A549 (cell line): ENCODE results near the gene CSDE1. TPM values are rescaled to one million over a fixed set of nuclear protein-coding genes. Genes with fewer than 3 reads are reported as not detected.

Experiments
- ATAC-seq, 2 experiments: fragments of 200-7000 bp in 1 of 2; fragments of >200 bp in 1 of 2; cut with Nextera tagmentation in 1 of 2; cut with Tn5 transposase in 1 of 2; 3 replicates each; pipeline versions ENCODE4 v1.8.0 to v1.9.1; 2018 to 2020; ENCODE audit warnings: mild to moderate bottlenecking in 1 of 2, moderate library complexity in 1 of 2
- CTCF ChIA-PET: fragments of 300-600 bp; sonication (Branson Sonifier 250); formaldehyde crosslinking; extraction: SDS; loops from one replicate; lab custom pipeline; 2021; ENCODE audit warnings: antibody characterized with exemption, inconsistent platforms; lab: Yijun Ruan, JAX
- POLR2A ChIA-PET: fragments of 350-600 bp; formaldehyde crosslinking; extraction: SDS; loops from one replicate; lab custom pipeline; 2021; ENCODE audit warnings: antibody characterized with exemption, inconsistent platforms; lab: Yijun Ruan, JAX
- DNase-seq, 2 experiments: peaks; one replicate each; pipeline versions ENCODE4 v3.0.0 to v3.0.0-alpha.2; 2011 to 2016; ENCODE audit warnings: low read depth in 1 of 2, low spot score in 1 of 2
- FAIRE-seq: peaks from 2 replicates; lab custom pipeline; 2011; peaks lifted over from hg19 to GRCh38; lab: Jason Lieb, UNC
- H3K27ac ChIP-seq, 2 experiments: fragments of >200 bp; sonication (Bioruptor Twin); formaldehyde crosslinking; 3 replicates each; pipeline ENCODE4 v1.5.1; 2016 to 2017
- H3K4me1 ChIP-seq: fragments of >200 bp; sonication (Bioruptor Twin); formaldehyde crosslinking; 3 replicates; pipeline ENCODE4 v1.6.1; 2016
- H3K4me2 ChIP-seq: fragments of >200 bp; sonication (Bioruptor Twin); formaldehyde crosslinking; 3 replicates; pipeline ENCODE4 v1.6.1; 2016
- H3K4me3 ChIP-seq: fragments of >200 bp; sonication (Bioruptor Twin); formaldehyde crosslinking; 3 replicates; pipeline ENCODE4 v1.5.1; 2016
- H3K9me3 ChIP-seq: fragments of >200 bp; sonication (Bioruptor Twin); formaldehyde crosslinking; 3 replicates; pipeline ENCODE4 v1.6.1; 2016
- BHLHE40 ChIP-seq: IDR thresholded peaks from 2 replicates; pipeline ENCODE4 v1.6.1; 2012; ENCODE audit warnings: low read depth, low read length, inconsistent platforms
- CBX2 ChIP-seq: fragments of 200-600 bp; sonication (generic); IDR thresholded peaks from 2 replicates; pipeline ENCODE4 v1.6.1; 2016; ENCODE audit warnings: low read depth, mild to moderate bottlenecking, borderline replicate concordance
- CHD2 ChIP-seq: fragments of 150-350 bp; IDR thresholded peaks from 2 replicates; pipeline ENCODE4 v1.6.1; 2014; ENCODE audit warnings: low read length; ENCODE audit not compliant: partially characterized antibody
- CHD4 ChIP-seq: fragments of 200-600 bp; sonication (generic); IDR thresholded peaks from 2 replicates; pipeline ENCODE4 v1.6.1; 2016; ENCODE audit warnings: antibody characterized with exemption, mild to moderate bottlenecking, borderline replicate concordance
- EHF ChIP-seq: fragments of 250-450 bp; sonication (Bioruptor Pico); IDR thresholded peaks from 2 replicates; pipeline ENCODE4 v1.5.0; 2020; ENCODE audit warnings: mild to moderate bottlenecking
- EHMT2 ChIP-seq: fragments of 200-600 bp; sonication (generic); IDR thresholded peaks from 2 replicates; pipeline ENCODE4 v1.6.1; 2016; ENCODE audit warnings: antibody characterized with exemption, low read depth, mild to moderate bottlenecking, moderate library complexity
- EP300 ChIP-seq, 2 experiments: fragments of >200 bp; sonication (Bioruptor Twin); formaldehyde crosslinking; IDR thresholded peaks; 2 replicates in 1 of 2; 3 replicates in 1 of 2; pipeline ENCODE4 v1.6.1; 2016 to 2017
- GATA3 ChIP-seq: IDR thresholded peaks from 2 replicates; pipeline ENCODE4 v1.6.1; 2012; ENCODE audit warnings: borderline replicate concordance
- HOXA7 ChIP-seq: fragments of 250-450 bp; sonication (Bioruptor Pico); IDR thresholded peaks from 2 replicates; pipeline ENCODE4 v1.5.0; 2020; ENCODE audit warnings: mild to moderate bottlenecking, moderate library complexity
- HOXB13 ChIP-seq: fragments of 250-450 bp; sonication (Bioruptor Pico); IDR thresholded peaks from 2 replicates; pipeline ENCODE4 v1.5.0; 2020; ENCODE audit warnings: low read depth, mild to moderate bottlenecking, moderate library complexity
- KDM1A ChIP-seq: fragments of 200-600 bp; sonication (generic); IDR thresholded peaks from 2 replicates; pipeline ENCODE4 v1.6.1; 2016; ENCODE audit warnings: low read depth, mild to moderate bottlenecking
- KDM5A ChIP-seq: fragments of 200-600 bp; sonication (generic); IDR thresholded peaks from 2 replicates; pipeline ENCODE4 v1.6.1; 2016; ENCODE audit warnings: antibody characterized with exemption, mild to moderate bottlenecking
- MAFK ChIP-seq: fragments of 450-650 bp; IDR thresholded peaks from 2 replicates; pipeline ENCODE4 v1.6.1; 2014; ENCODE audit not compliant: partially characterized antibody
- MAZ ChIP-seq: fragments of 150-350 bp; IDR thresholded peaks from 2 replicates; pipeline ENCODE4 v1.6.1; 2014; ENCODE audit warnings: antibody characterized with exemption, low read depth, low read length, borderline replicate concordance
- NFE2L2 ChIP-seq: fragments of 150-350 bp; conservative IDR thresholded peaks from 2 replicates; pipeline ENCODE4 v1.6.1; 2014; ENCODE audit warnings: low read length
- NR3C1 ChIP-seq: fragments of >200 bp; sonication (Bioruptor Twin); formaldehyde crosslinking; IDR thresholded peaks from 3 replicates; pipeline ENCODE4 v1.6.1; 2017
- PHF8 ChIP-seq: fragments of 200-600 bp; sonication (generic); IDR thresholded peaks from 2 replicates; pipeline ENCODE4 v1.6.1; 2016; ENCODE audit warnings: low read depth, mild to moderate bottlenecking, antibody characterized with exemption, moderate library complexity, borderline replicate concordance
- POLR2A ChIP-seq: IDR thresholded peaks from 2 replicates; pipeline ENCODE4 v1.6.1; 2012; ENCODE audit warnings: mild to moderate bottlenecking, low read length
- RFX5 ChIP-seq: fragments of 450-650 bp; IDR thresholded peaks from 2 replicates; pipeline ENCODE4 v1.7.1; 2014; ENCODE audit warnings: antibody characterized with exemption, mild to moderate bottlenecking, moderate library complexity
- RNF2 ChIP-seq: fragments of 200-600 bp; sonication (generic); IDR thresholded peaks from 2 replicates; pipeline ENCODE4 v1.6.1; 2016; ENCODE audit warnings: low read depth, mild to moderate bottlenecking, antibody characterized with exemption, moderate library complexity, borderline replicate concordance
- TFCP2L1 ChIP-seq: fragments of 250-450 bp; sonication (Bioruptor Pico); IDR thresholded peaks from 2 replicates; pipeline ENCODE4 v1.5.0; 2021; ENCODE audit warnings: mild to moderate bottlenecking
- TP53 ChIP-seq: fragments of 250-450 bp; sonication (Bioruptor Pico); IDR thresholded peaks from 2 replicates; pipeline ENCODE4 v1.5.0; 2021; ENCODE audit warnings: mild to moderate bottlenecking, moderate library complexity
- ZC3H11A ChIP-seq: fragments of 450-650 bp; IDR thresholded peaks from 2 replicates; pipeline ENCODE4 v1.6.1; 2014; ENCODE audit warnings: antibody characterized with exemption, mild to moderate bottlenecking
- ZNF302 ChIP-seq: fragments of 250-450 bp; sonication (Bioruptor Pico); IDR thresholded peaks from 2 replicates; pipeline ENCODE4 v1.9.0; 2021; ENCODE audit warnings: inconsistent platforms, mild to moderate bottlenecking, moderate library complexity
- WGBS: methylation state at CpG from one replicate; pipeline ENCODE4 v1.1.6; 2017; ENCODE audit errors: missing lambda C conversion rate; 5-methylcytosine and 5-hydroxymethylcytosine counted together
- polyA plus RNA-seq, 4 experiments: library from polyadenylated mRNA; depleted of rRNA in 3 of 4; stranded (reverse); fragments of >200 nt; fragmentation: RNase III in 1 of 4; extraction: RNeasy Plus Mini Kit Qiagen cat#74134 plus additional on column Dnase treatment in 1 of 4; gene quantifications; 2 replicates in 3 of 4; 3 replicates in 1 of 4; pipeline ENCODE4 v1.2.3, GENCODE V29; 2011 to 2017
- TF ChIP-seq, protein P1 (sequence below): fragments of 200-600 bp; sonication (generic); IDR thresholded peaks from 2 replicates; pipeline ENCODE4 v1.6.1; 2016; ENCODE audit warnings: antibody characterized with exemption, mild to moderate bottlenecking, moderate library complexity
- TF ChIP-seq, protein P2 (sequence below): IDR thresholded peaks from 2 replicates; pipeline ENCODE4 v1.6.1; 2012
- TF ChIP-seq, protein P3 (sequence below): fragments of >200 bp; sonication (Bioruptor Twin); formaldehyde crosslinking; IDR thresholded peaks from 2 replicates; pipeline ENCODE4 v1.6.1; 2016
- TF ChIP-seq, protein P4 (sequence below): fragments of 450-650 bp; IDR thresholded peaks from 2 replicates; pipeline ENCODE4 v1.6.1; 2014; ENCODE audit warnings: antibody characterized with exemption
- TF ChIP-seq, protein P5 (sequence below): fragments of 250-450 bp; sonication (Bioruptor Pico); IDR thresholded peaks from 2 replicates; pipeline ENCODE4 v1.5.0; 2020; ENCODE audit warnings: low read depth, mild to moderate bottlenecking, moderate library complexity
- TF ChIP-seq, protein P6 (sequence below): fragments of >200 bp; sonication (Bioruptor Twin); formaldehyde crosslinking; IDR thresholded peaks from 3 replicates; pipeline ENCODE4 v1.5.1; 2016
- TF ChIP-seq, protein P7 (sequence below): fragments of >200 bp; sonication (Bioruptor Twin); formaldehyde crosslinking; IDR thresholded peaks from 3 replicates; pipeline ENCODE4 v1.6.1; 2016

CSDE1 gene
- polyA plus RNA-seq, 2 of the 4 experiments (the other 2 are of a cell fraction) = 199 to 236 TPM

DNA sequence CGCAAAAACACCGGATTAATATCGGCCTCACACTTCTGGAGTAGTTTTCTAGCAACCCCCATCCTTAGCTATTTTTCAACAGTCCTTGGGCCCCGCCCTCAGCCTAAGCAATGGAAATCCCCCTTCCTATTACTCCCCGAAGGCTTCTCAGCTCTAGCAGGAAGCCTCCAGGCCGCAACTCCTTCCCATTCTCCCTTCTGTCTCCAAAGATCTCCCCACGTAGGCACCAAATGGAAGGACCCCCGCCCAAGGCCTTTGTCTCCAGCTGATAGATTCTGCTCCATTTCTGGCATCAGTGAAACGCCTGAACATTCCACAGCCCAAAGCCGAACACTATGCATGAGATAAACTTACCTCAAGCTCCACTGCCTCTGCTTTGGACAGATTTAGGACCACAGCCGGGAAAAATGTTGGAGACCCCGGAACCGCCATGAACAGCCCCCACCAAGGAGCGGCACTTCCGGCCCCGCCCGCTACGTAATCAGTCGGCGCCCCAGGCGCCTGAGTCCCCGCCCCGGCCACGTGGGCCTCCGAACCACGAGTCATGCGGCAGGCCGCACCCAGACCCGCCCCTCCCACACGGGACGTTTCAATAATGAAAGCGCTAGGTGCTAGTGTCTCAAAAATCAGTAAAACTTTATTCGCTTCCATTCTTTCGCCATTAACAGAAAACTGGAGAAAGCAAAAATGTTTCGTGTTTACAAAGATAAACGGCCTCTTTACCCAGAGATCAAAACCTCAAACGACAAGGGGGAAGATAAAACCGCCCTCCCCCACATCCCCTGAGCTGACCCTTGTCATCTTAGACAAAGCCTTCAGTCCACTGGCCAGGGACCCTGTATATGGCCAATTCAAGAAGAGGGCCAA is 41.2 kb downstream of the CSDE1 start, which contains the start of gene NRAS:
Gene NRAS, minus strand, starts transcription at position 468 of the 867 bp plus-strand sequence. CDS start 611 bp downstream, outside the sequence.
- FAIRE-seq = no peak
- no peaks in the 10 kb centered on the region for H3K9me3 ChIP-seq
- H3K4me1 ChIP-seq = peaks cover 15% of the 10 kb centered on the region; the same call in 1 of the 3 replicates
- peak within 1 kb of the TSS; percentile 93 to 97 for H3K27ac ChIP-seq
- peak; percentile 62 to 85 for DNase-seq
- H3K4me2 ChIP-seq = peak within 1 kb of the TSS; percentile 79
- ChIA-PET CTCF (no interaction called here), POLR2A (interaction anchor here (1.2 kb wide), 1 partner anchor 9 kb away, joined by 3 read pairs; no protein-coding TSS in a partner anchor)
- H3K4me3 ChIP-seq = peak within 1 kb of the TSS; percentile 95
- ATAC-seq = peak; percentile 94 to 96
- 2% methylated on average over 38 of the region's 38 CpGs for WGBS
- TF ChIP-seq, protein P1, sequence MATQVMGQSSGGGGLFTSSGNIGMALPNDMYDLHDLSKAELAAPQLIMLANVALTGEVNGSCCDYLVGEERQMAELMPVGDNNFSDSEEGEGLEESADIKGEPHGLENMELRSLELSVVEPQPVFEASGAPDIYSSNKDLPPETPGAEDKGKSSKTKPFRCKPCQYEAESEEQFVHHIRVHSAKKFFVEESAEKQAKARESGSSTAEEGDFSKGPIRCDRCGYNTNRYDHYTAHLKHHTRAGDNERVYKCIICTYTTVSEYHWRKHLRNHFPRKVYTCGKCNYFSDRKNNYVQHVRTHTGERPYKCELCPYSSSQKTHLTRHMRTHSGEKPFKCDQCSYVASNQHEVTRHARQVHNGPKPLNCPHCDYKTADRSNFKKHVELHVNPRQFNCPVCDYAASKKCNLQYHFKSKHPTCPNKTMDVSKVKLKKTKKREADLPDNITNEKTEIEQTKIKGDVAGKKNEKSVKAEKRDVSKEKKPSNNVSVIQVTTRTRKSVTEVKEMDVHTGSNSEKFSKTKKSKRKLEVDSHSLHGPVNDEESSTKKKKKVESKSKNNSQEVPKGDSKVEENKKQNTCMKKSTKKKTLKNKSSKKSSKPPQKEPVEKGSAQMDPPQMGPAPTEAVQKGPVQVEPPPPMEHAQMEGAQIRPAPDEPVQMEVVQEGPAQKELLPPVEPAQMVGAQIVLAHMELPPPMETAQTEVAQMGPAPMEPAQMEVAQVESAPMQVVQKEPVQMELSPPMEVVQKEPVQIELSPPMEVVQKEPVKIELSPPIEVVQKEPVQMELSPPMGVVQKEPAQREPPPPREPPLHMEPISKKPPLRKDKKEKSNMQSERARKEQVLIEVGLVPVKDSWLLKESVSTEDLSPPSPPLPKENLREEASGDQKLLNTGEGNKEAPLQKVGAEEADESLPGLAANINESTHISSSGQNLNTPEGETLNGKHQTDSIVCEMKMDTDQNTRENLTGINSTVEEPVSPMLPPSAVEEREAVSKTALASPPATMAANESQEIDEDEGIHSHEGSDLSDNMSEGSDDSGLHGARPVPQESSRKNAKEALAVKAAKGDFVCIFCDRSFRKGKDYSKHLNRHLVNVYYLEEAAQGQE = no peak
- TF ChIP-seq NFE2L2 = no peak
- peak; percentile 79 for TF ChIP-seq PHF8
- TF ChIP-seq HOXB13 (CRISPR knock-in tag) = no peak
- TF ChIP-seq TP53 = no peak
- no peak for TF ChIP-seq BHLHE40
- TF ChIP-seq POLR2A = peak; percentile 37; the same call in 1 of the 2 replicates
- TF ChIP-seq, protein P2, sequence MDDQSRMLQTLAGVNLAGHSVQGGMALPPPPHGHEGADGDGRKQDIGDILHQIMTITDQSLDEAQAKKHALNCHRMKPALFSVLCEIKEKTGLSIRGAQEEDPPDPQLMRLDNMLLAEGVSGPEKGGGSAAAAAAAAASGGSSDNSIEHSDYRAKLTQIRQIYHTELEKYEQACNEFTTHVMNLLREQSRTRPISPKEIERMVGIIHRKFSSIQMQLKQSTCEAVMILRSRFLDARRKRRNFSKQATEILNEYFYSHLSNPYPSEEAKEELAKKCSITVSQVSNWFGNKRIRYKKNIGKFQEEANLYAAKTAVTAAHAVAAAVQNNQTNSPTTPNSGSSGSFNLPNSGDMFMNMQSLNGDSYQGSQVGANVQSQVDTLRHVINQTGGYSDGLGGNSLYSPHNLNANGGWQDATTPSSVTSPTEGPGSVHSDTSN = 0 out of 2 replicates have a peak, but pooled peaks have one; percentile 25
- no peak for TF ChIP-seq RFX5
- no peak for TF ChIP-seq CBX2
- TF ChIP-seq, protein P3, sequence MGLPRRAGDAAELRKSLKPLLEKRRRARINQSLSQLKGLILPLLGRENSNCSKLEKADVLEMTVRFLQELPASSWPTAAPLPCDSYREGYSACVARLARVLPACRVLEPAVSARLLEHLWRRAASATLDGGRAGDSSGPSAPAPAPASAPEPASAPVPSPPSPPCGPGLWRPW = no peak
- TF ChIP-seq CHD2 = no peak
- TF ChIP-seq EHF (CRISPR knock-in tag) = no peak
- TF ChIP-seq KDM1A = no peak
- TF ChIP-seq, protein P4, sequence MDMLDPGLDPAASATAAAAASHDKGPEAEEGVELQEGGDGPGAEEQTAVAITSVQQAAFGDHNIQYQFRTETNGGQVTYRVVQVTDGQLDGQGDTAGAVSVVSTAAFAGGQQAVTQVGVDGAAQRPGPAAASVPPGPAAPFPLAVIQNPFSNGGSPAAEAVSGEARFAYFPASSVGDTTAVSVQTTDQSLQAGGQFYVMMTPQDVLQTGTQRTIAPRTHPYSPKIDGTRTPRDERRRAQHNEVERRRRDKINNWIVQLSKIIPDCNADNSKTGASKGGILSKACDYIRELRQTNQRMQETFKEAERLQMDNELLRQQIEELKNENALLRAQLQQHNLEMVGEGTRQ = peak; percentile 91
- no peak for TF ChIP-seq MAZ
- no peak for TF ChIP-seq KDM5A
- no peak for TF ChIP-seq ZC3H11A
- no peak for TF ChIP-seq NR3C1
- no peak for TF ChIP-seq CHD4
- TF ChIP-seq HOXA7 = peak; percentile 33; the same call in 1 of the 2 replicates
- no peak for TF ChIP-seq EP300 (IDR thresholded peaks at IDR 0.05)
- TF ChIP-seq EHMT2 = no peak
- TF ChIP-seq, protein P5, sequence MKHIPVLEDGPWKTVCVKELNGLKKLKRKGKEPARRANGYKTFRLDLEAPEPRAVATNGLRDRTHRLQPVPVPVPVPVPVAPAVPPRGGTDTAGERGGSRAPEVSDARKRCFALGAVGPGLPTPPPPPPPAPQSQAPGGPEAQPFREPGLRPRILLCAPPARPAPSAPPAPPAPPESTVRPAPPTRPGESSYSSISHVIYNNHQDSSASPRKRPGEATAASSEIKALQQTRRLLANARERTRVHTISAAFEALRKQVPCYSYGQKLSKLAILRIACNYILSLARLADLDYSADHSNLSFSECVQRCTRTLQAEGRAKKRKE (CRISPR knock-in tag) = no peak
- peak; percentile 36; the same call in 1 of the 2 replicates for TF ChIP-seq TFCP2L1
- no peak for TF ChIP-seq GATA3
- TF ChIP-seq, protein P6, sequence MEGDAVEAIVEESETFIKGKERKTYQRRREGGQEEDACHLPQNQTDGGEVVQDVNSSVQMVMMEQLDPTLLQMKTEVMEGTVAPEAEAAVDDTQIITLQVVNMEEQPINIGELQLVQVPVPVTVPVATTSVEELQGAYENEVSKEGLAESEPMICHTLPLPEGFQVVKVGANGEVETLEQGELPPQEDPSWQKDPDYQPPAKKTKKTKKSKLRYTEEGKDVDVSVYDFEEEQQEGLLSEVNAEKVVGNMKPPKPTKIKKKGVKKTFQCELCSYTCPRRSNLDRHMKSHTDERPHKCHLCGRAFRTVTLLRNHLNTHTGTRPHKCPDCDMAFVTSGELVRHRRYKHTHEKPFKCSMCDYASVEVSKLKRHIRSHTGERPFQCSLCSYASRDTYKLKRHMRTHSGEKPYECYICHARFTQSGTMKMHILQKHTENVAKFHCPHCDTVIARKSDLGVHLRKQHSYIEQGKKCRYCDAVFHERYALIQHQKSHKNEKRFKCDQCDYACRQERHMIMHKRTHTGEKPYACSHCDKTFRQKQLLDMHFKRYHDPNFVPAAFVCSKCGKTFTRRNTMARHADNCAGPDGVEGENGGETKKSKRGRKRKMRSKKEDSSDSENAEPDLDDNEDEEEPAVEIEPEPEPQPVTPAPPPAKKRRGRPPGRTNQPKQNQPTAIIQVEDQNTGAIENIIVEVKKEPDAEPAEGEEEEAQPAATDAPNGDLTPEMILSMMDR = no peak
- TF ChIP-seq ZNF302 (CRISPR knock-in tag) = no peak
- TF ChIP-seq, protein P7, sequence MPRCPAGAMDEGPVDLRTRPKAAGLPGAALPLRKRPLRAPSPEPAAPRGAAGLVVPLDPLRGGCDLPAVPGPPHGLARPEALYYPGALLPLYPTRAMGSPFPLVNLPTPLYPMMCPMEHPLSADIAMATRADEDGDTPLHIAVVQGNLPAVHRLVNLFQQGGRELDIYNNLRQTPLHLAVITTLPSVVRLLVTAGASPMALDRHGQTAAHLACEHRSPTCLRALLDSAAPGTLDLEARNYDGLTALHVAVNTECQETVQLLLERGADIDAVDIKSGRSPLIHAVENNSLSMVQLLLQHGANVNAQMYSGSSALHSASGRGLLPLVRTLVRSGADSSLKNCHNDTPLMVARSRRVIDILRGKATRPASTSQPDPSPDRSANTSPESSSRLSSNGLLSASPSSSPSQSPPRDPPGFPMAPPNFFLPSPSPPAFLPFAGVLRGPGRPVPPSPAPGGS = peak; percentile 87; the same call in 2 of the 3 replicates
- TF ChIP-seq RNF2 = no peak
- no peak for TF ChIP-seq MAFK
